Activated CD8-positive, alpha-beta T cell treated with anti-CD3 and anti-CD28 coated beads, Interleukin-2, amount 10 ng/mL, durations not matched to agents 7 days and 5 days (primary cell): Measurements from ENCODE around the gene HBQ1. TPM values are rescaled to one million over a fixed set of nuclear protein-coding genes. Genes with fewer than 3 reads are reported as not detected.
"Not testable (repeated sequence)": the region's sequence is repeated elsewhere in the genome, so short reads cannot be mapped to it uniquely, and the experiment has no call there.

ENCODE experiments used
- ATAC-seq: fragments of 150-1000 bp; cut with Tn5 transposase; one replicate; pipeline ENCODE4 v1.10.0; 2021; ENCODE audit warnings: moderate library complexity
- CTCF ChIA-PET: fragments of 350-600 bp; sonication (Branson Sonifier 250); formaldehyde crosslinking; loops from one replicate; lab custom pipeline; 2021; ENCODE audit warnings: antibody characterized with exemption; lab: Charles Lee
- POLR2A ChIA-PET: fragments of 350-600 bp; sonication (Branson Sonifier 250); formaldehyde crosslinking; loops from one replicate; lab custom pipeline; 2021; ENCODE audit warnings: antibody characterized with exemption; lab: Charles Lee
- DNase-seq: peaks from one replicate; pipeline ENCODE4 v3.0.0-alpha.2; 2020
- H3K27ac Mint-ChIP-seq: one replicate; pipeline ENCODE4 v1.8.0; 2021; ENCODE audit warnings: mild to moderate bottlenecking, mixed read lengths
- H3K27me3 Mint-ChIP-seq: one replicate; pipeline ENCODE4 v1.8.0; 2021; ENCODE audit warnings: low read depth, mixed read lengths
- H3K36me3 Mint-ChIP-seq: one replicate; pipeline ENCODE4 v1.8.0; 2021; ENCODE audit warnings: low read depth, mixed read lengths
- H3K4me1 Mint-ChIP-seq: one replicate; pipeline ENCODE4 v1.8.0; 2021; ENCODE audit warnings: low read depth, mixed read lengths
- H3K4me3 Mint-ChIP-seq: one replicate; pipeline ENCODE4 v1.8.0; 2021; ENCODE audit warnings: mild to moderate bottlenecking, mixed read lengths
- H3K9me3 Mint-ChIP-seq: one replicate; pipeline ENCODE4 v1.8.0; 2022; ENCODE audit warnings: mixed read lengths; ENCODE audit not compliant: insufficient read depth
- total RNA-seq, 2 experiments: library from RNA; stranded (reverse); gene quantifications; one replicate each; pipeline ENCODE4 v1.2.3, GENCODE V29; 2021

Gene HBQ1
- total RNA-seq, 2 experiments from 2014 or later: not detected

- peaks cover 33% of the 10 kb centered on the region for H3K4me1 Mint-ChIP-seq
- peaks cover 24% of the 10 kb centered on the region for H3K36me3 Mint-ChIP-seq
- peak overlapping the region; percentile 32 for H3K27ac Mint-ChIP-seq
- H3K9me3 Mint-ChIP-seq: no peaks in the 10 kb centered on the region
- ATAC-seq: no peak
- peak overlapping the region; percentile 44 for H3K4me3 Mint-ChIP-seq
- no peak for DNase-seq
- POLR2A ChIA-PET: interaction anchor here (0.6 to 1.1 kb wide), 4 partner anchors 20 to 141 kb away, joined by 3 read pairs; partner anchors contain the start of gene MRPL28
- H3K27me3 Mint-ChIP-seq: no peaks in the 10 kb centered on the region
- CTCF ChIA-PET: interaction anchor here (1.0 to 4.4 kb wide), 3 partner anchors 122 to 133 kb away, joined by 3 to 21 read pairs (median 17); no protein-coding TSS in a partner anchor
These were observed 49.5 kb downstream of the HBQ1 start for GRCh38 chr16:229731-230281.

GRCh38 chr16:230351-230750, 50.1 kb downstream of the HBQ1 start:
- DNase-seq, H3K4me3 Mint-ChIP-seq, H3K27me3 Mint-ChIP-seq, POLR2A ChIA-PET, H3K9me3 Mint-ChIP-seq, H3K27ac Mint-ChIP-seq, ATAC-seq: not testable (repeated sequence)
- peaks cover 38% of the 10 kb centered on the region for H3K4me1 Mint-ChIP-seq
- CTCF ChIA-PET: interaction anchor here (4.4 kb wide), 1 partner anchor 123 kb away, joined by 17 read pairs; no protein-coding TSS in a partner anchor
- peaks cover 23% of the 10 kb centered on the region for H3K36me3 Mint-ChIP-seq

Other genes with a start within 250 kb of the HBQ1 start
- gene POLR3K, start 126.9 kb upstream of the HBQ1 start, total RNA-seq: 10 to 100 TPM; 47.7 to 48.2 TPM
- 10 to 100 TPM; 62.3 to 63.2 TPM for gene SNRNP25, start 126.6 kb upstream of the HBQ1 start, total RNA-seq
- gene RHBDF1, start 107.8 kb upstream of the HBQ1 start, total RNA-seq: under 1 TPM in 1 of 2 experiments, not detected in 1; 0.40 TPM
- 10 to 100 TPM; 48.6 to 49.3 TPM for gene MPG, start 102.2 kb upstream of the HBQ1 start, total RNA-seq
- 10 to 100 TPM; 30.8 to 36.8 TPM for gene NPRL3, start 41.8 kb upstream of the HBQ1 start, total RNA-seq
- not detected for gene HBZ, start 27.8 kb upstream of the HBQ1 start, total RNA-seq
- gene HBM, start 14.5 kb upstream of the HBQ1 start, total RNA-seq: not detected
- not detected for gene HBA2, start 7.6 kb upstream of the HBQ1 start, total RNA-seq
- not detected for gene HBA1, start 3.8 kb upstream of the HBQ1 start, total RNA-seq
- 10 to 100 TPM; 56.1 to 58.4 TPM for gene LUC7L, start 49.0 kb downstream of the HBQ1 start, total RNA-seq
- gene FAM234A, start 54.4 kb downstream of the HBQ1 start, total RNA-seq: 10 to 100 TPM; 10.9 to 11.8 TPM
- gene RGS11, start 95.5 kb downstream of the HBQ1 start, total RNA-seq: not detected
- gene ARHGDIG, start 100.1 kb downstream of the HBQ1 start, total RNA-seq: not detected
- not detected for gene PDIA2, start 102.7 kb downstream of the HBQ1 start, total RNA-seq
- gene AXIN1, start 172.3 kb downstream of the HBQ1 start, total RNA-seq: 10 to 100 TPM; 25.1 to 26.1 TPM
- gene MRPL28, start 190.1 kb downstream of the HBQ1 start, total RNA-seq: 10 to 100 TPM; 95.3 to 95.8 TPM
- 10 to 100 TPM; 80.6 to 85.8 TPM for gene PGAP6, start 201.5 kb downstream of the HBQ1 start, total RNA-seq
- 1 to 10 TPM; 5.2 to 6.8 TPM for gene NME4, start 216.7 kb downstream of the HBQ1 start, total RNA-seq
- 1 to 10 TPM; 4.7 to 6.3 TPM for gene DECR2, start 221.4 kb downstream of the HBQ1 start, total RNA-seq
- gene RAB11FIP3, start 245.2 kb downstream of the HBQ1 start, total RNA-seq: 10 to 100 TPM; 20.7 to 23.4 TPM